A673 (cell line): ENCODE measurements around the gene SPATA21. TPM values are rescaled to one million over a fixed set of nuclear protein-coding genes. Genes with fewer than 3 reads are reported as not detected.

Experiments
- BruUV-seq: library from RNA; stranded (reverse); fragments of 400-500 nt; replicated peaks from 2 replicates; lab custom pipeline; 2021; lab: Mats Ljungman, UMichigan
- CTCF ChIA-PET: fragments of 300-600 bp; sonication (Branson Sonifier 250); formaldehyde crosslinking; loops from one replicate; lab custom pipeline; 2022; ENCODE audit warnings: antibody characterized with exemption; lab: Charles Lee
- POLR2A ChIA-PET: fragments of 300-600 bp; sonication (Branson Sonifier 250); formaldehyde crosslinking; loops from one replicate; lab custom pipeline; 2022; ENCODE audit warnings: antibody characterized with exemption; ENCODE audit not compliant: low non-redundant PET; lab: Charles Lee
- DNase-seq: peaks from one replicate; pipeline ENCODE4 v3.0.0-alpha.2; 2015; ENCODE audit warnings: low spot score
- H3K27ac ChIP-seq: fragments of 200-600 bp; sonication (generic); 2 replicates; pipeline ENCODE4 v1.5.1; 2016; ENCODE audit warnings: mixed run types, low read depth, mild to moderate bottlenecking, mixed read lengths, antibody characterized with exemption, low read length; ENCODE audit not compliant: poor library complexity, severe bottlenecking
- H3K27me3 ChIP-seq: fragments of 200-600 bp; sonication (generic); replicated peaks from 2 replicates; pipeline ENCODE4 v1.6.1; 2017; ENCODE audit warnings: mixed run types, low read depth, mild to moderate bottlenecking, mixed read lengths, antibody characterized with exemption, low read length; ENCODE audit not compliant: insufficient read depth, poor library complexity
- H3K36me3 ChIP-seq: fragments of 200-600 bp; sonication (generic); 2 replicates; pipeline ENCODE4 v1.6.1; 2016; ENCODE audit warnings: mixed run types, mild to moderate bottlenecking, mixed read lengths, antibody characterized with exemption, low read length; ENCODE audit not compliant: insufficient read depth, poor library complexity, severe bottlenecking
- H3K4me1 ChIP-seq: fragments of 200-600 bp; sonication (generic); 2 replicates; pipeline ENCODE4 v1.6.1; 2017; ENCODE audit warnings: mixed run types, mild to moderate bottlenecking, mixed read lengths, antibody characterized with exemption, low read length; ENCODE audit not compliant: insufficient read depth, poor library complexity, severe bottlenecking
- H3K4me3 ChIP-seq: fragments of 200-600 bp; sonication (generic); 2 replicates; pipeline ENCODE4 v1.5.1; 2016; ENCODE audit warnings: low read depth, mixed run types, mild to moderate bottlenecking, mixed read lengths, low read length; ENCODE audit not compliant: poor library complexity, severe bottlenecking
- H3K9me3 ChIP-seq: fragments of 200-600 bp; sonication (generic); 2 replicates; pipeline ENCODE4 v1.6.1; 2016; ENCODE audit warnings: mixed run types, low read depth, mild to moderate bottlenecking, mixed read lengths, antibody characterized with exemption, low read length; ENCODE audit not compliant: poor library complexity, severe bottlenecking
- EZH2 ChIP-seq: fragments of 200-600 bp; sonication (generic); IDR thresholded peaks from 2 replicates; pipeline ENCODE4 v1.6.1; 2017; ENCODE audit warnings: borderline replicate concordance, low read depth, mild to moderate bottlenecking, mixed read lengths, antibody characterized with exemption, low read length; ENCODE audit not compliant: poor library complexity, severe bottlenecking
- intact Hi-C: fragments of 100-400 bp; cut with micrococcal nuclease; formaldehyde crosslinking; loops from one replicate; pipeline ENCODE4 v1.10.0; 2022; ENCODE audit not compliant: unreplicated experiment
- total RNA-seq: library from RNA; stranded (reverse); gene quantifications from 2 replicates; pipeline ENCODE4 v1.2.3, GENCODE V29; 2021
- TF ChIP-seq, protein P1 (sequence below): fragments of 300-800, 200-600 bp; sonication (generic); conservative IDR thresholded peaks from 2 replicates; pipeline ENCODE4 v1.5.1; 2017; ENCODE audit warnings: low read depth, mild to moderate bottlenecking, antibody characterized with exemption, low read length, moderate library complexity, mixed read lengths

SPATA21 gene
- total RNA-seq, 1 experiment from 2014 or later = not detected

GRCh38 chr1:16354619-16355018 lies 82.6 kb downstream of the SPATA21 start:
- Histone ChIP-seq H3K27me3 (no peaks in the 10 kb centered on the region), H3K9me3 (no peaks in the 10 kb centered on the region), H3K4me1 (peaks cover 11% of the 10 kb centered on the region), H3K4me3 (no peak overlapping the region), H3K27ac (no peak overlapping the region), H3K36me3 (no peaks in the 10 kb centered on the region)
- DNase-seq = no peak
- BruUV-seq = no TSS peak
- no peak for TF ChIP-seq EZH2
- intact Hi-C loops = no loop called here
- ChIA-PET CTCF (interaction anchor here (0.6 kb wide), 1 partner anchor 883 kb away, joined by 4 read pairs; no protein-coding TSS in a partner anchor), POLR2A (no interaction called here)

- H3K36me3 ChIP-seq = no peaks in the 10 kb centered on the region
- no TSS peak for BruUV-seq
- H3K27me3 ChIP-seq = no peaks in the 10 kb centered on the region
- no peak for DNase-seq
- intact Hi-C loops = no loop called here
- POLR2A ChIA-PET = no interaction called here
- CTCF ChIA-PET = interaction anchor here (1.6 kb wide), 1 partner anchor 10 kb away, joined by 14 read pairs; no protein-coding TSS in a partner anchor
- TF ChIP-seq, protein P1, sequence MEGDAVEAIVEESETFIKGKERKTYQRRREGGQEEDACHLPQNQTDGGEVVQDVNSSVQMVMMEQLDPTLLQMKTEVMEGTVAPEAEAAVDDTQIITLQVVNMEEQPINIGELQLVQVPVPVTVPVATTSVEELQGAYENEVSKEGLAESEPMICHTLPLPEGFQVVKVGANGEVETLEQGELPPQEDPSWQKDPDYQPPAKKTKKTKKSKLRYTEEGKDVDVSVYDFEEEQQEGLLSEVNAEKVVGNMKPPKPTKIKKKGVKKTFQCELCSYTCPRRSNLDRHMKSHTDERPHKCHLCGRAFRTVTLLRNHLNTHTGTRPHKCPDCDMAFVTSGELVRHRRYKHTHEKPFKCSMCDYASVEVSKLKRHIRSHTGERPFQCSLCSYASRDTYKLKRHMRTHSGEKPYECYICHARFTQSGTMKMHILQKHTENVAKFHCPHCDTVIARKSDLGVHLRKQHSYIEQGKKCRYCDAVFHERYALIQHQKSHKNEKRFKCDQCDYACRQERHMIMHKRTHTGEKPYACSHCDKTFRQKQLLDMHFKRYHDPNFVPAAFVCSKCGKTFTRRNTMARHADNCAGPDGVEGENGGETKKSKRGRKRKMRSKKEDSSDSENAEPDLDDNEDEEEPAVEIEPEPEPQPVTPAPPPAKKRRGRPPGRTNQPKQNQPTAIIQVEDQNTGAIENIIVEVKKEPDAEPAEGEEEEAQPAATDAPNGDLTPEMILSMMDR = no peak
- no peak for TF ChIP-seq EZH2
- H3K9me3 ChIP-seq = no peaks in the 10 kb centered on the region
- H3K4me3 ChIP-seq = peak overlapping the region; percentile 64
- H3K4me1 ChIP-seq = peaks cover 11% of the 10 kb centered on the region
- peak overlapping the region; percentile 88 for H3K27ac ChIP-seq
Observed at GRCh38 chr1:16352842-16353535, 84.2 kb downstream of the SPATA21 start.

DNA sequence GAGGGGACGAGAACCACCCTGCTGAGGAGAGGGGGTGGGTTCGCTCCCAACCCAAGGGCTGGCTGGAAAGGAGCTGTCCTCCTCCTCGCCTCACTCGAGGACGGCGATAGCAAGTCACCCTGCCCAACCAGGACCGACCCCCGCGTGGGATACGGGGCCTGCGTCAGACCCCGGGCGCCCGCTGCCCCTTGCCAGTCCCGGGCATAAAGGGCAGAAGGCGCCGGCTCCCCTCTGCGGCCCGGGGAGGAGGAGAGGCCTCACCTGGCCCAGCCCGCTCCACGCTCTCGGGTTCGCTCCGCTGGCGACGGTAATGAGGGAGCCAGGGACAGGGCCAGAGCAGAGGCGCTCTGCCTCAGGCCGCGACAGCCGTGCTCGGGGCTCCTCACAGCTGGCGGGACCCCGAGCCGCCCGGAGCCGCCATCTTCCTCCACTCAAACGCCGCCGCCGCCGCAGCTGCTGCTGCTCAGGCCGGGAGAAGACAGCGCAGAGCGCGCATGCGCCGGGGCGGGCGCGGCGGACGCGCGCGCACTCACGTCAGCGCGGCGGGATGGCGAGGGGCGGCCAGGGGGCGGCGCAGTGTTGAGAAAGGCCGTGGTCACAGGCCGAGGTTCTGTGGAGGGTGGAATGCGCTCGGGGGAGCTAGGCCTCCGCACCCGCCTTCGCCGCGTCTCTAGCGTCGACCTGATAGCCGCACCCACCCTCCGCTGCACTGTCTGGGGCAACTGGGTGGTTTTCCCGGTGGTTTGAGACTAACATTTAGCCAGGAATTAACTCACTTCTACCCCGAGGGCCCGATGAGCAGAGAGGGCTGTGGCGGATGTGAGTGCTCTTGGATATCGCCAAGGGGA lies 85.0 kb downstream of the SPATA21 start, which contains the start of gene FBXO42:
Gene FBXO42, minus strand, starts transcription at position 487 of the 848 bp plus-strand sequence. CDS start 37,062 bp downstream, outside the sequence.
- DNase-seq = peak; percentile 95
- H3K4me1 ChIP-seq = peaks cover 11% of the 10 kb centered on the region
- no peaks in the 10 kb centered on the region for H3K9me3 ChIP-seq
- TF ChIP-seq, protein P1 = peak; percentile 42; the same call in 1 of the 2 replicates
- no peak for TF ChIP-seq EZH2
- no peaks in the 10 kb centered on the region for H3K36me3 ChIP-seq
- peak within 1 kb of the TSS; percentile 88 for H3K27ac ChIP-seq
- H3K4me3 ChIP-seq = peak within 1 kb of the TSS; percentile 64
- BruUV-seq = no TSS peak
- H3K27me3 ChIP-seq = no peaks in the 10 kb centered on the region
- CTCF ChIA-PET = interaction anchor here (0.6 to 1.6 kb wide), 2 partner anchors 11 to 600 kb away, joined by 3 to 14 read pairs; no protein-coding TSS in a partner anchor
- intact Hi-C loops = no loop called here
- POLR2A ChIA-PET = no interaction called here
